Glutamatergic neuron (in vitro differentiated cells): ENCODE data around the gene TCF7. TPM values are rescaled to one million over a fixed set of nuclear protein-coding genes. Genes with fewer than 3 reads are reported as not detected.

Experiments used
- DNase-seq: peaks from one replicate; pipeline ENCODE4 v3.0.0; 2022
- H3K27ac Mint-ChIP-seq: one replicate; pipeline ENCODE4 v1.8.0; 2020; ENCODE audit warnings: mild to moderate bottlenecking, mixed read lengths, inconsistent platforms; ENCODE audit not compliant: unreplicated experiment
- H3K27me3 Mint-ChIP-seq: one replicate; pipeline ENCODE4 v1.8.0; 2020; ENCODE audit warnings: mild to moderate bottlenecking, moderate library complexity, mixed read lengths, inconsistent platforms; ENCODE audit not compliant: unreplicated experiment
- H3K36me3 Mint-ChIP-seq: one replicate; pipeline ENCODE4 v1.8.0; 2020; ENCODE audit warnings: mild to moderate bottlenecking, mixed read lengths, inconsistent platforms; ENCODE audit not compliant: unreplicated experiment
- H3K4me1 Mint-ChIP-seq: one replicate; pipeline ENCODE4 v1.8.0; 2020; ENCODE audit warnings: mild to moderate bottlenecking, low read depth, mixed read lengths, inconsistent platforms; ENCODE audit not compliant: unreplicated experiment
- H3K4me3 Mint-ChIP-seq: one replicate; pipeline ENCODE4 v1.8.0; 2020; ENCODE audit warnings: mild to moderate bottlenecking, mixed read lengths, inconsistent platforms; ENCODE audit not compliant: unreplicated experiment
- H3K9me3 Mint-ChIP-seq: one replicate; pipeline ENCODE4 v1.8.0; 2020; ENCODE audit warnings: mild to moderate bottlenecking, moderate library complexity, mixed read lengths, inconsistent platforms; ENCODE audit not compliant: unreplicated experiment
- total RNA-seq: library from RNA; stranded (reverse); fragmentation: NEBNext Ultra II Directional; extraction: Animal tissue kit (Norgen Biotek cat#: 25700); gene quantifications from one replicate; pipeline ENCODE4 v1.2.1, GENCODE V29; 2021; ENCODE audit not compliant: unreplicated experiment
- TF ChIP-seq, protein P1 (sequence below): fragments of 200-600 bp; sonication (generic); IDR thresholded peaks from one replicate; pipeline ENCODE4 v1.5.0; 2021; ENCODE audit not compliant: partially characterized antibody, unreplicated experiment

Gene TCF7
- total RNA-seq, 1 donor from 2014 or later, result 5.8 TPM

DNA sequence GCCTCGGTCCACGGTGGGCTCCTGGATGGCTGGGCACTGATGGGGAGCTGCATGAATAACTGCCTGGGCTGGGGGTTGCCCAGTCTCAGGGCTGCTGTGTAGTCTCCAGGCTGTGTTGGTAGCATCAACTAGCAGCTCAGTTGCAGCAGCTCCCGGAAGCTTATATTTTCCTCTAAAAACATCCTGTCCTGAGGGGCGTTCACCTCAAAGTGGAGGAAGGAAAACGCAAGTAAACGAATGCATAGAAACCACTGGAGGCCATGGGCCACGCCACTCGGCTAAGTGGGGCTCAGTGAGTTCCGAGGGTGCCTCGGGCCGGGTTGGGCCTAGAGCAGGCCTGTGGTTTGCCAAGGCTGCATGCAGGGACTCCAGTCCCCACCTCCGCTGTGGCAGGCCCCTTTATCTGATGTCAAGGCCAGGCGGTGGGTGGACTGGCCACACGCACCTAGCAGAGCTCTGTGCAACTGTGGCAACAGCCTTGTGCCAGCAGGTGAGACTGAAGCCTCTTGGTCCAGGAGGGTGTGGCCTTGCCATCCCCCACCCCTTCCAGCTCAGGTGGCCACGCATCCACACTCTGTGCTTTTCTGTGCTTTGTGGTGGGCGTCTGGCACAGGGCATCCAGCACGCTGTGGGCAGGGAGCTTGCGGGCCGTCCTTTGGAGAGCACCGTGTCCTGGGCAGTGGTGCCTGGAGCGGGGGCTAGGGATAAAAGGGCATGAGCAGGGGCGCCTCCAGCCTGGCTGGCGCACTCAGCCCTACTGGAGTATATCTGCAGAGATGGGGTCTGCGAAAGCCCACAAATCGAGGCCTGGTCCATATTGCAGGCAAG lies 15.1 kb downstream of the TCF7 start:
- H3K36me3 Mint-ChIP-seq, result no peaks in the 10 kb centered on the region
- H3K27ac Mint-ChIP-seq, result no peak overlapping the region
- no peak for DNase-seq
- H3K27me3 Mint-ChIP-seq, result peaks cover 4% of the 10 kb centered on the region
- H3K4me3 Mint-ChIP-seq, result no peak overlapping the region
- H3K9me3 Mint-ChIP-seq, result peaks cover 3% of the 10 kb centered on the region
- peaks cover 3% of the 10 kb centered on the region for H3K4me1 Mint-ChIP-seq
- TF ChIP-seq, protein P1, sequence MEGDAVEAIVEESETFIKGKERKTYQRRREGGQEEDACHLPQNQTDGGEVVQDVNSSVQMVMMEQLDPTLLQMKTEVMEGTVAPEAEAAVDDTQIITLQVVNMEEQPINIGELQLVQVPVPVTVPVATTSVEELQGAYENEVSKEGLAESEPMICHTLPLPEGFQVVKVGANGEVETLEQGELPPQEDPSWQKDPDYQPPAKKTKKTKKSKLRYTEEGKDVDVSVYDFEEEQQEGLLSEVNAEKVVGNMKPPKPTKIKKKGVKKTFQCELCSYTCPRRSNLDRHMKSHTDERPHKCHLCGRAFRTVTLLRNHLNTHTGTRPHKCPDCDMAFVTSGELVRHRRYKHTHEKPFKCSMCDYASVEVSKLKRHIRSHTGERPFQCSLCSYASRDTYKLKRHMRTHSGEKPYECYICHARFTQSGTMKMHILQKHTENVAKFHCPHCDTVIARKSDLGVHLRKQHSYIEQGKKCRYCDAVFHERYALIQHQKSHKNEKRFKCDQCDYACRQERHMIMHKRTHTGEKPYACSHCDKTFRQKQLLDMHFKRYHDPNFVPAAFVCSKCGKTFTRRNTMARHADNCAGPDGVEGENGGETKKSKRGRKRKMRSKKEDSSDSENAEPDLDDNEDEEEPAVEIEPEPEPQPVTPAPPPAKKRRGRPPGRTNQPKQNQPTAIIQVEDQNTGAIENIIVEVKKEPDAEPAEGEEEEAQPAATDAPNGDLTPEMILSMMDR, result no peak

DNA sequence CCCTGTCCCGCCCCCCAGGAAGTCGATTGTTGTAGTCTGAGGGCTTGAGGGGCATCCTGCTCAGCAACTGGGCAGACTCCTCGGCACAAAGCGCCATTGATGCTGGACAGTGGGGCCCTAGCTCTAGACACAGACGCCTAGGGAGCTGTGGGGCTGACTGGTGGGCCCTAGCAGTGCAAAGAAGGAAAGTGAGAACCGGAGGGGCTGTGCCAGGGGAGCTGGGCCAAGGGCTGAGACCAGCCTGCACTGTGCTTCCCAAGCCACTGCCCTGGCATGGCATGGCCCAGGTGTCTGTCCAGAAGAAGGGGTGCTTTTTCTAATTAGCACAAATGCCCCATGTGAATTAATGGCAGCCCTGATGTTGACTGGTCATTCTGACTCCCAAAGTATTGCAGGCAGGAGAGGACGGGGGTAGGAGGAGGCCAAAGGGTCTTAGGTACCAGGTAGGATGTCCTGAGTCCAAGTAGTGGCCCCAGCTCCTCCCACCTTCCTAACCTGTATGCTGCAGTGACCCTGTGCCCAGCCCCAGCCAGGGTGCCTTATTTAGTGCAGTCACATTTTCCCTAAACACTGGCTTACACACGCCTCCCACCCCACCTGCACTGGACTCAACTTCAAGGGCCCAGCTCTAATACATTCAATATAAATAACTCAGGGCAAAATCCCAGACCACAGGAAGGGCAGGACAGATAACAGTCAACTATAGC lies 15.9 kb downstream of the TCF7 start:
- Mint-ChIP-seq H3K36me3 (peaks cover 3% of the 10 kb centered on the region), H3K4me3 (no peak overlapping the region), H3K9me3 (peaks cover 3% of the 10 kb centered on the region), H3K27me3 (peaks cover 3% of the 10 kb centered on the region), H3K27ac (peak overlapping the region; percentile 14), H3K4me1 (peaks cover 3% of the 10 kb centered on the region)
- TF ChIP-seq, protein P1, result no peak
- no peak for DNase-seq

DNA sequence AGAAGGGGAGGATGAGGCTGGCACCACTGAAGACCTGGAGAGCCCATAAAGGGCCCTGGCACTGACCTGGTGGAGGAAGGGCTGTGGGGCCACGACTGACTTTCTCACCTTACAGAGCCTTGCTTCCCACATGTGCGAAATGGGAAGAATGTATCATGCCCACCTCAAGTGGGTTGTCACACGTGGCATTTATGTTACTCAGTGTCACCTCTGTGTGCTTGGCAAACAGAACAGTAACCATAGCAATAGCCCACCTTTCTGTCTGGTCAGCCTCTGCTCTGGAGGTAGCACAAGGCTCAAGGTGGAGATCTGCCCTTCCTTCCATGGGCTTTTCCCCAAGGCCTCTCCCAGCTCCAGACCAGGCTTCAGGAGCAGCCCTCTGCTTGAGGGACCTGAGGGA lies 16.7 kb downstream of the TCF7 start:
- Mint-ChIP-seq H3K36me3 (peaks cover 9% of the 10 kb centered on the region), H3K27me3 (peaks cover 4% of the 10 kb centered on the region), H3K4me3 (peak overlapping the region; percentile 32), H3K4me1 (peaks cover 3% of the 10 kb centered on the region), H3K27ac (peak overlapping the region; percentile 14), H3K9me3 (peaks cover 3% of the 10 kb centered on the region)
- DNase-seq, result no peak
- TF ChIP-seq, protein P1, result no peak

DNA sequence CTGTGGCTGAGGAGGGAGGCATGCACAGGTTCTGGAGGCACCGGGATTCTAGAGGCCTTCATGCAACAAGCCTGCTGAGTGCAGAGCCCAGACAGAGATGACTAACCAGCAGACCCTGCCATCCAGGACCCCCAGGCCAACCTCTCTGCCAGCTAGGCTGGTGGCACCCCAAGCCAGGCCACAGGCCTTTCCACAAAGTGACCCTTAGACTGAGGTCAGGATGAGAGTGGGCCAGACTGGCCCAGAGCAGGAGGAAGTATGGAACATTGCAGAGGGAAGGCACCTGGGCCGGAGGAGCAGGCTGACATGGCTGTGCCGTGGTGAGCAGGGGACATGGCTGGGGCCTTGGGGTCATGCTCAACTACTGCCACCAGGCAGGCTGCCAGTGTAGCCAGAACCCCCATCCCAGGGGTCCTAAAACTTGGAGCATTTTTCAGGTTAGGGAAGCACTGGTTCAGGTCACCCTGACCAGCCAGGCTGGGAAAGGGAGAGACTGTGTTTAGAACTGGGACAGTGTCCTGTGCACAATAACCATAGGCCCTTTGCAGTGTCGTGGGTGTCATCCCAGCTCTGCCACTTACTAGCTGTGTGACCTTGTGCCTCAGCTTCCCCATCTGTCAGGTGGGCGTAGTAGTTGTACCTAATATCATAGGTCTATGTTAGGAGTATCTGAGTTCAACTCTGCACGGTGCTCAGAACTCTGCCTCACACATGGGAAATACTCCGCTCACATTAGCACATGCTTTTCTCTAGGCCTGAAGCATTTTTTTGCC lies 17.3 kb downstream of the TCF7 start:
- TF ChIP-seq, protein P1, result no peak
- H3K4me1 Mint-ChIP-seq, result peaks cover 3% of the 10 kb centered on the region
- no peak overlapping the region for H3K4me3 Mint-ChIP-seq
- DNase-seq, result no peak
- H3K36me3 Mint-ChIP-seq, result peaks cover 9% of the 10 kb centered on the region
- peaks cover 3% of the 10 kb centered on the region for H3K9me3 Mint-ChIP-seq
- H3K27me3 Mint-ChIP-seq, result peaks cover 4% of the 10 kb centered on the region
- no peak overlapping the region for H3K27ac Mint-ChIP-seq
